SJSA1 (cell line): ENCODE measurements around the gene ARHGAP32. TPM values are rescaled to one million over a fixed set of nuclear protein-coding genes. Genes with fewer than 3 reads are reported as not detected.

Experiments
- DNase-seq, 2 experiments: peaks; one replicate each; pipeline ENCODE4 v3.0.0-alpha.2; 2015 to 2020; ENCODE audit warnings: low spot score in 2 of 2, low read depth in 1 of 2
- H3K27ac ChIP-seq: fragments of 250-450 bp; sonication (Bioruptor Pico); 2 replicates; pipeline ENCODE4 v1.5.1; 2020; ENCODE audit warnings: mild to moderate bottlenecking, moderate library complexity
- H3K27me3 ChIP-seq: fragments of 250-450 bp; sonication (Bioruptor Pico); replicated peaks from 2 replicates; pipeline ENCODE4 v1.5.1; 2020; ENCODE audit warnings: mild to moderate bottlenecking, moderate library complexity
- H3K36me3 ChIP-seq: fragments of 250-450 bp; sonication (Bioruptor Pico); 2 replicates; pipeline ENCODE4 v1.5.1; 2020; ENCODE audit warnings: mild to moderate bottlenecking
- H3K4me1 ChIP-seq: fragments of 250-450 bp; sonication (Bioruptor Pico); replicated peaks from 2 replicates; pipeline ENCODE4 v1.6.1; 2021; ENCODE audit warnings: mild to moderate bottlenecking
- H3K4me3 ChIP-seq: fragments of 250-450 bp; sonication (Bioruptor Pico); 2 replicates; pipeline ENCODE4 v1.5.1; 2020; ENCODE audit warnings: mild to moderate bottlenecking
- H3K9me3 ChIP-seq: fragments of 250-450 bp; sonication (Bioruptor Pico); replicated peaks from 2 replicates; pipeline ENCODE4 v1.5.1; 2020; ENCODE audit warnings: mild to moderate bottlenecking
- total RNA-seq: library from RNA; depleted of rRNA; stranded (reverse); fragments of >200 nt; shearing (Covaris generic); gene quantifications from 2 replicates; pipeline ENCODE4 v1.2.3, GENCODE V29; 2014; rRNA removed

ARHGAP32 gene
- total RNA-seq, 1 experiment from 2014 or later = 3.3 TPM

- no peak overlapping the region for H3K27ac ChIP-seq
These were observed 275.4 kb downstream of the ARHGAP32 start for GRCh38 chr11:128916681-128917080.

GRCh38 chr11:128916037-128916572 lies 276.0 kb downstream of the ARHGAP32 start:
- Histone ChIP-seq H3K36me3 (no peaks in the 10 kb centered on the region), H3K9me3 (no peaks in the 10 kb centered on the region), H3K27ac (no peak overlapping the region), H3K4me3 (no peak overlapping the region), H3K27me3 (no peaks in the 10 kb centered on the region), H3K4me1 (no peaks in the 10 kb centered on the region)
- no peak for DNase-seq

More at GRCh38 chr11:128916681-128917080, 275.4 kb downstream of the ARHGAP32 start:
- no peaks in the 10 kb centered on the region for H3K27me3 ChIP-seq
- H3K36me3 ChIP-seq = no peaks in the 10 kb centered on the region
- H3K9me3 ChIP-seq = no peaks in the 10 kb centered on the region
- DNase-seq = no peak
- no peaks in the 10 kb centered on the region for H3K4me1 ChIP-seq
- H3K4me3 ChIP-seq = no peak overlapping the region

- Histone ChIP-seq H3K9me3 (no peaks in the 10 kb centered on the region), H3K27ac (no peak overlapping the region), H3K27me3 (no peaks in the 10 kb centered on the region), H3K36me3 (no peaks in the 10 kb centered on the region), H3K4me3 (no peak overlapping the region), H3K4me1 (no peaks in the 10 kb centered on the region)
- no peak for DNase-seq
These were observed 277.0 kb downstream of the ARHGAP32 start for GRCh38 chr11:128915149-128915521.

Other genes with a start within 250 kb of the ARHGAP32 start
- gene TP53AIP1, start 249.5 kb downstream of the ARHGAP32 start, total RNA-seq = not detected in 2 replicates
- not detected in 2 replicates for gene BARX2, start 183.5 kb upstream of the ARHGAP32 start, total RNA-seq